ENCODE data around the gene ZNF486.

DNA sequence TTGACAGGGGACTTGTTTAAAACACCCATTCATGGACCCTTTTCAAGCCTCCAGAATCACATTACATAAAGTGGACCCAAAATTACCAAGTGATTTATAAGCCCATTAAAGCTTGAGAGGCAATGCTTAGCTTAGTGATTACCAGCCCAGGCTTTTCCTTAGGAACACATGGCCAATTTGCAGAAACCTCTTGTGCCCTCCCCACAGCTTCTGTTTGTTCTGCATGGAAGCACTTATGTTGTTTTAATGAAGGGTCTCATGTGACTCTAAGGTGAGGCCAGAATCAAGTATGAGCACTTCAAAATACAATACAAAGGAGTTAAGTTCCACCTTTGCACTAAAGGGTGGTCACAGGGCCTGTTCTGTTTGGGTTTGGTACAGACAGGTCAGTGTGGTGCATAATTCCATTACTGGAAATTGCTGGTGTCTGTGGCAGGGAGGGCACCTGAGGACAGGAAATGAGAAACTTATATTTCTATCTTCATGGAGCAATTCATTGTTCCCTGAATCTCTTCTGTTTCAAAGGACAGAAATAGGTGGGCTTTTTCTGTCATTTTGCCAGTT is 15.3 kb downstream of the ZNF486 start:
- TF ChIP-seq POLR2AphosphoS5 (IDR thresholded peaks at IDR 0.05; ENCODE audit: borderline replicate concordance, low read depth, low read length) (no peak), EZH2 (IDR thresholded peaks at IDR 0.05) (no peak)
